HG02840 (cell line): Measurements from ENCODE around the gene OR10A6.

Experiments
- ATAC-seq: cut with Tn5 transposase; IDR thresholded peaks from one replicate; pipeline ENCODE4 v1.9.1; 2021; ENCODE audit warnings: mild to moderate bottlenecking, moderate library complexity, moderate number of reproducible peaks; ENCODE audit not compliant: unreplicated experiment, low FRiP score

The OR10A6 gene

DNA sequence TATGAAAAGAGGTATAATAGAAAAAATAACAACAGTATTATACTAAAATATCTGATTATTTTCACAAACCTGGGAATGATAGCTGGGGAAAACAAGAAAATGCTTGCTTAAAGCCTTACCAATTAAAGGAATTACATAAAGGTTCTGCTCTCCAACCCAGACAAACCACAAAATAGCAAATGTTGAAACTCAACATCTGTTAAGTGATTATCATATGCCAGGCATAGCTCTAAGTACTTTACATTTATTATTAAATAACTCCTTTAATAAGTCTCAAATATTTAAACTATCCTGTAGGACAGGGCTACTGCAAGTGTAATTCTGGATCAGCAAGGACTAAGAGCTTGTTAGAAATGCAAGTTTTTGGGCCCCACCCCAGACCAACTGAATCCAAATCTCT is 20.1 kb downstream of the OR10A6 start:
- no peak for ATAC-seq

DNA sequence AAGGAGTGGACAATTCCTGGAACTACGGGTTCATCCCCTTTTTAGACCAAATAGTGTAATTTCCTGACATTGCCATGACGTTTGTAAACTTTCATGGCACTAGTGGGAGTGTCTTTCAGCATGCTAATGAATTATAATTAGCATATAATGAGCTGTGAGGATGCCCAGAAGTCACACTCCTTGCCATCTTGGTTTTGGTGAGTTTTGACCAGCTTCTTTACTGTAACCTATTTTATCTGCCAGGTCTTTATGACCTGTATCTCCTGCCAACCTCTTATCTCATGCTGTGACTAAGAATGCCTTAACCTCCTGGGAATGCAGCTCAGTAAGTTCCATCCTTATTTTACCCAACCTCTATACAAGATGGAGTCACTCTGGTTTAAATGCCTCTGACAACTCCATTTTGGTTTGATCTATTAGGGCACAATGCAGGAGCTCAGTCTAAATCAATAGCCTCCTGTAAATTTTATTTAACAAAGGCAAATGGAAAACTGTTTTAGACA is 20.7 kb downstream of the OR10A6 start:
- ATAC-seq, result no peak

DNA sequence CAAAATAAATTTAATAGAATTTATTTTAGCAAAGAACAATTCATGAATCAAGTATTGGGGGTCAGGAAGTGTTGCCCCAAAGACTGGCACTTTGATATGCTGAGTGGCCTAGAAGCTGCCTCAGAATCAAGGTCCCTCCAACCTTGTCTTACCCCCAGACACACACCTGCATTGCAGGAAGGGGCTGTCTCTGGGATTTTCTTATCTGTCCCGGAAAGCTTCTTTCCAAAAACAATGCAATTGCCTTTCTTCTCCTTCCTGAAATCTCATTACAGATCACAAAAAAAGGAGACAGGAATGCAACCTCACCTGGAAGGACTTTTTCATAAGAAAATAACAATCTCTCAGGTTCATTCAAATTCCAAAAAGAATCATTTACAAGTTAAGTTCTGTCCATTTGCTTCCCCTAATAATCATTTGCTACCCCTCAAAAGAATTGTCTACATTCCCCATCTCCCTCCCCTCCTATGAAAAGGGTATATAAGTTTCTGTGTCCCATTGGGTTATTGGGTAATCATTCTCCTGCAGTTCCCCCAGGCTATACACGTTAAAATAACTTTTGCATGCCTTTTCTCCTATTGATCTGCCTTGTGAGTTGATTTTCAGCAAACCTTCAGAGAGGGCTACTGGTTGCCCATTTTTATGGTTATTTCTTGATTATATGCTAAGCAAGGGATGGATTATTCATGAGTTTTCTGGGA is 21.3 kb downstream of the OR10A6 start:
- no peak for ATAC-seq

DNA sequence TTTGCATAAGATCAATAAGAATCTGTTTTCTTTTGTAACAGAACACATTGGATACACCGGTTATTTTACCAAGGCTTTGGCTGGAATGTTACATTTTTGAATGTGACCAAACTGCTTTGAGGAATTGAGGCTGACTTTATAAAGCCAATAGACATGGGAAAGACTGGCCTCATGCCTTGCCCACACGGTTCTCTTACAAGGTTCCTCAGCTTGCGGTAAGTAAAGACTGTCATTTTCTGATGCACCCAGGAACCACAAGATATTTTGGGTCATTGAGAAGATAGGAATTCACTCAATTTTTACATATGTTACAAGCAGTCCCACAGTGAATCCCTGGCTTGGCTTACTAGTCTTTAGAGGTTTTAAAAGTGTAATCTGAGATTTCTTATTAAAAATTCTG is 23.9 kb downstream of the OR10A6 start:
- ATAC-seq, result no peak

DNA sequence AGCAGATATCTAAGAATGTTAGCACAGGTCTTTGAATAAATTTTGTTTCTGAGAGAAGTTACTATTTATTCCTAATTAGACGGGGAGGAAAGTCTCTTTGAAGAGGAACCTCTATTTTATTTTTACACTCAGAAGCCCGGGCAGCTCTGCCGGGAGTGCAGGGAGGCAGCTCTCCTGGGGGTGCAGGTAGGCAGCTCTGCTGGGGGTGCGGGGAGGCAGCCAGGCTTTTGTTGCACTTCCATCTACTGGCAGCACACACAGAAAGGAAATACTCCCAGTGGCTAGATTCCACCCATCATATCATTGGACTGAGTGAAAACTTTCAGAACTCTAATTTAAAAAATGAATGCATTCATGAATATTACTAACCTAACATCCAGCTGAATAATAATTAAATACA is 24.6 kb downstream of the OR10A6 start:
- ATAC-seq, result no peak

DNA sequence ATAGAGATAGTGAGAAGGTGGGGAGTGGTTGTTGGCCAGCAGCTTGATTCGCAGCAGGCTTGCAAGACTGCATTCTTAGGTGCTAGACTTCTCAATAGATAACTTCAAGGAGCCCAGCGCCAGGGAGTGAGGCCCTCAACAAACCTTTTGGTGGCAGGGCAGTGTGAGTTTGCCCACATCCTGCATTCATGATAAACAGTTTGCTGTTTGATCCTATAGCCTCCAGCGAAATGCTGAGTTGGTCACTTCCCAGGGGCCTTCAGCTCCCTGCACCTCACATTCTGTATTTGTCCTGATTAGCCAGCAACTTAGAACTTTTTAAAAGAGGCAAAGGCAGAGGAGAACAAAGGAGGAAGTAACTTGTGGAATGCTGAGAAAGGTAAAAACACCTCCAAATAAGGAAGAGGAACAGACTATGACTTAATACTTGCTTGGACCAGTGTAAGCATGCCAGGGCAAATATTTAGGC is 25.1 kb downstream of the OR10A6 start:
- no peak for ATAC-seq

DNA sequence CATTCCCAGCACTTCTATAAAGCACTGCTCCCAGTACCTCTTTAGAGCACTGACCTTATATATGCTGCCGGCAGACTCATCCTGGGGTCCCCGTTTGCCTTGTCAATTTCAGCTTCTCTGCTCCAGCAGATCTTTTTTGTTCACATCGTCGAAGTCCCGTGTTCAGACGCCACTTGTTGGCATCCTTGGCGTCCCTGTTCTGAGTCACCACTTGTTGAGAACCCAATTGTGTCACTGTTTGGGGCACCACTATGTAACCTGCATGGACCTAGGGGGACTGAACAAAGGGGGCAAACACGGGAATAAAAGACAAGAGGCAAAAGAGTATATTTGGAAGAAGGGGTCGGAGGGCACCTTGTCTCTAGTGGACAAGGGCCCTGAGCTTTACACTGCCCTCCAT is 25.5 kb downstream of the OR10A6 start:
- ATAC-seq, result no peak

DNA sequence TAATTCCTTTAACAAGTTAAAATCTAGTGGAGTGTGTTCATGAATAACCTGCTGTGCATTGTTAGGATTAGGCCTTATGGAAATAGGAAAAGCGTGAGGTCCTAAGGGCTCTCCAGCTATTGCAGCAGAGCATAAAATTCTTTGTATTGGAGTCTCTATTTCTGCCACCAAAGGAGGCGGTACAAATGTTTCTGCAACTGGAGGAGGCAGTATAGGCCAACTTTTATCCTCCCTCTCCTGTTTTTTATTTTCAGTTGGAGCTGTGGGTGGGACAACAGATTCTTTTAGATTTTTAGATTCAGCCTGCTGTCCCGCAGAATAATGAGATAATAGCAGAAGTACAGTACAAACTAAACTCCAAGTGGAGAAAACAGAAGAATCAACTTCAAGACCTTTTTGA is 26.2 kb downstream of the OR10A6 start:
- no peak for ATAC-seq

DNA sequence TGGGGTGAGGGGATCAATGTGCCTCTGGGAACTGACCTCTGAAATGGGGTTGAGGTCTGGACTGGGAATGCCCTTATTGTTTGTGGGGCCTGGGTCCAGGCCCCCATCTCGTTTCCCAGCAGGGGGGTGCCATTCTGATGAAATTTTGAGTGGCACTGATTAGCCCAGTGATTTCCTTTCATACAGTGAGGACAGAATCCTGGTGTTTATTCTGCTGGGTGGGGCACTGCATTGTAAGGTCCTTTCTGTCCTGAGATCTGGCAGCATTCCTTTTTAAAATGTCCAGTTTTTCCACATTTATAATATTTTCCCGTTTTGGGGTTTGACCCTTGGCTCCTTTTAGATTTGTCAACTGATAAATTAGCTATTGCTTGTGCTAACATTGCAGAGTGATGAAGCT is 27.1 kb downstream of the OR10A6 start:
- no peak for ATAC-seq

DNA sequence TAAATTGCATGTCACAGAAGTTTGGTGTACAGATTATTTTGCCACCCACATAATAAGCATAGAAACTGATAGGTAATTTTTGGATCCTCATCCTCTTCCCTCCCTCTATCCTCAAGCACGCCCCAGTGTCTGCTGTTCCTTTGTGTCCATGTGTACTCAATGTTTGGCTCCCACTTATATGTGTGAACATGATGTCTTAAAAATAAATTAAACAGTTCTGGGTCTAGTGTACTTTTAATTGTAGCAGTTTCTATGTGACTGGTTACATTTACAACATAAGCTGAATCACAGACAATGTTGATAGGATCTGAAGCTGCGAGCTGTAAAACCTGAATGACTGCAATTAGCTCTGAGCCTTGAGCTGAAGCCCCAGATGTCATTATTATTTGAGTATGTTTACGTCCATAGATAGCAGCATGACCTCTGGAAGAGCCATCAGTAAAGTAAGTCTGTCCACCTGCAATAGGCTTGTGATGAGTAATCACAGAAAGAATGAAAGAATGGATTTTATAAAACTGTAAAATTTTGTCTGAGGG is 29.7 kb downstream of the OR10A6 start:
- ATAC-seq, result no peak

DNA sequence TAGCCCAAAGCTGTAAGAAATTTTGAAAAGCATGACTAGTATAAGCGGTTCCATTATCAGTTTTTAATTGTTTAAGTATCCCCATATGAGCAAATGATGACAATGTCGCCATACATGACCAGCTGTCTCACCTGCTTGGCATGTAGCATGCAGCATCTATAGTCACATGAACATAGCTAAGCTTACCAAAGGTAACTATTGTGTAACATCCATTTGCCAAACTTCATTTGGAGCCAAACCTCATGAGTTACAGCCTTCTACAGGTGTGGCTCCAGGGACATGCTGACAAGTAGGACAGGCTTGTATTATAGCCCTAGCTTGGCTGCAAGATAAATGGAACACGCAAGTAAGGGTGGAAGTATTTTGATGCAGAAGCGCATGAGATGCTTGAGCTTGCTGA is 30.4 kb downstream of the OR10A6 start:
- no peak for ATAC-seq

DNA sequence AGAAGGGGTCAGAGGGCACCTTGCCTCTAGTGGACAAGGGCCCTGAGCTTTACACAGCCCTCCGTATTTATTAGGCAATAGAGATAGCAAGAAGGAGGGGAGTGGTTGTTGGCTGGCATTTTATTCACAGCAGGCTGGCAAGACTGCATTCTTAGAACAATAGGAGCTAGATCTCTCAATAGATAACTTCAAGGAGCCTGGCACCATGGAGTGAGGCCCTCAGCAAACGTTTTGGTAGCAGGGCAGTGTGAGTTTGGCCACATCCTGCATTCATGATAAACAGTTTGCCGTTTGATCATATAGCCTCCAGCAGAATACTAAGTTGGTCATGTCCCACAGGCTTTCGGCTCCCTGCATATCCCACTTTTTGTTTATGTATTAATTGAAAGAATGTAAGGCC is 31.6 kb downstream of the OR10A6 start:
- no peak for ATAC-seq

DNA sequence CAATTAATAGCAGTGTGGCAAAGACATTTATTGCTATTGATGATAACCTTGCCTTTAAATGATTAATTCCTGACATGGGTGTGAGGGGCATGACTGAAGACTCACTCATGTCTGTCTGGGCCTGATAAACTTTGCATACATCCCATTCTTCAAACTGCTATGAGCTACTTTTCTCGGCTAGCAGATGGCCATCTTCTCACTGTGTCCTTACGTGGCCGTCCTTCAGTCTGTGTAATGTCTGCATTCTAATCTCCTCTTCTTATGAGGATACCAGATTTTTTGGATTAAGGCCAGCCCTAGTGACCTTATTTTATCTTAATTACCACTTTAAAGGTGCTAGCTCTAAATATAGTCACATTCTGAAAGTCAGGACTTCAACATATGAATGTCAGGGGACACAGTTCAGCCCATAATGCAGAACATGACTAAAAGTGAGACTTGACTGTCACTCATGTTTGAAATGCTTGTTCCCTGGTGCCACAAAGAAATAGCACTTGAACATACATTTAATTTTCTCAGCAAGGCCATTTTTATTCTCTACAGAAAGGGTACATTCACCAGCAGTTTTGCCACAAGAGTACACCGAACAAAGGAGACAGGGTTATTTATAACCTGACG is 32.3 kb downstream of the OR10A6 start:
- ATAC-seq, result no peak

DNA sequence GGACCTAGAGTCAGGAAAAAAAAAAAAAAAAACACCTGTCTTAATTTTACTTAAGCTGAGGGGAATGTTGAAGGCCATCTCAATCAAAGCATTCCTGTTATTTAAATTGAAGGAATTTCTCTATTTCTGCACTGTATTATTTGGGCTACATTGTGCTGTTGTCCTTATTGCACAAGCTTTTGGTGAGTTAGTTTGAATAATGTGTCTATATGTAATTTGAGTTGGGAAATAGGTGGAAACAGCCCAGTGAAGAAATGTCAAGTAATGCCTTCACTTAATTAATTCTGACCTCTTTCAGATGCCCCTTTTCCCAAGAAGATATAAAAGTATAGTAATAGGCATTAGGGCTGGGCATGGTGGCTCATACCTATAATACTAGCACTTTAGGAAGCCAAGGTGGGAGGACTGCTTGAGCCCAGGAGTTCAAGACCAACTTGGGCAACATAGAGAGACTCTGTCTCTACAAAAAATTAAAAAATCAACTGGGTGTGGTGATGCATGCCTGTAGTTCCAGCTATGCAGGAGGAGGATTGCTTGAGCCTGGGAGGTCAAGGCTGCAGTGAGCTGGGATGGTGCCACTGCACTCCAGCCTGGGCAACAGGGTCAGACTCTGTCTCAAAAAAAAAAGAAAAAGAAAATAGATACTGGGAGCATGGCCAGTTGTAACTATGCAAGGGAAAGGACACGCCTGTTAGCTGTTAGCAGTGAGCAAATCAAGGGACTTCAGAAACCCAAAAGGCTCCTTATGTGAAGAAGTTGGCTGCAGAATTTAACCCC is 34.9 kb downstream of the OR10A6 start:
- no peak for ATAC-seq

DNA sequence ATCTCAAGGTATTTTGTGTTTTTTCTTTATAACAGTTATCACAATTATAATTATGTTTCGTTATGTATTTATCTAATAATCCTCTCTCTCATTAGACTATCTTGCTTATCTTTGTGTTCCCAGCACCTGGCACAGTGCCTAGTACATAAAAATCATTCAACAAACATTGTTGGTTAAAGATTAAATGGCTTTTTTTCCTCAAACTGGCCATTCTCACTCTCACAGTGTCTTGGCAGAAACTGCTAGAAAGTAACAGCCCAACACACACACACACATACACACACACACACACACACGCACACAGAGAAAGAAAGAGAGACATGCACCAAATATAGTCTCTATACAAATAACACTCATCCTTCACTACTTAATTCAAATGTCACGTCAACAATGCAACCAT is 36.8 kb downstream of the OR10A6 start:
- no peak for ATAC-seq

DNA sequence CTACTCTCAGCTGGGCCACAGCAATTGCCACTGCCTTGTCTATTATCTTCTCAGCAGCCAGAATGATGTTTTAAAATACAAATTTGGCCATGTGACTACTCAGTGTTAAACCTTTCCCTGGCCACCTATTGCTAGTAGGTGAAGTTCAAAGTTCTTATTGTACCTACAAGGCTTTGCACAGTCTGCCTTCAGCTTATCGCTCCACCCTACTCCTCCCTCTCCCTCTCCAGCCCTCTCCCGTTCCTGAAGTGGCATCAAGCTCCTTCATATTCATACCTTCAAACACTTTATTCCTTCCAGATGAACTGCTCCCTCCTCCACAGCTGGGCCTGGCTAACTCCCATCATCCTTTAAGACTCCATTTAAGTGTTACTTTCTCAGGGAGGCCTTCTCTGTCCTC is 37.3 kb downstream of the OR10A6 start:
- no peak for ATAC-seq

DNA sequence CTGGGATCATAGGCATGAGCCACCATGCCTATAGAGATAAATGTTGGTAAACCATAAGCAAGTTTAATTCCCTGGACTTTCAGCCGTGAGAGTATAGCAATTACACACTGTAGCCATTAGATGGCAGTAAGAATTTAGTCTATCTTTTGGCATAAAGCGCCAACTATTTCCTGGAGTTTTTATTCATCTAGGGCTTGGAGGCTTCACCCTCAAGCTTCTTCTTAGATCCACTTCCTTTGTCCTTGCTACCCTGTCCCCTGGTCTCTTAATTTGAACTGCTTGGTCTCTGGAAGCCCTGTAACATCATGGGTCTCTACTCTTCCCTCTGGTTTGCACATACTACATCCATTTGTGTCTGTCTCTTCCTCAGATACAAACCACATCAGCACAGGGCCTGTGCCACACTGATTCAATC is 38.2 kb downstream of the OR10A6 start:
- peak; percentile 50 for ATAC-seq

DNA sequence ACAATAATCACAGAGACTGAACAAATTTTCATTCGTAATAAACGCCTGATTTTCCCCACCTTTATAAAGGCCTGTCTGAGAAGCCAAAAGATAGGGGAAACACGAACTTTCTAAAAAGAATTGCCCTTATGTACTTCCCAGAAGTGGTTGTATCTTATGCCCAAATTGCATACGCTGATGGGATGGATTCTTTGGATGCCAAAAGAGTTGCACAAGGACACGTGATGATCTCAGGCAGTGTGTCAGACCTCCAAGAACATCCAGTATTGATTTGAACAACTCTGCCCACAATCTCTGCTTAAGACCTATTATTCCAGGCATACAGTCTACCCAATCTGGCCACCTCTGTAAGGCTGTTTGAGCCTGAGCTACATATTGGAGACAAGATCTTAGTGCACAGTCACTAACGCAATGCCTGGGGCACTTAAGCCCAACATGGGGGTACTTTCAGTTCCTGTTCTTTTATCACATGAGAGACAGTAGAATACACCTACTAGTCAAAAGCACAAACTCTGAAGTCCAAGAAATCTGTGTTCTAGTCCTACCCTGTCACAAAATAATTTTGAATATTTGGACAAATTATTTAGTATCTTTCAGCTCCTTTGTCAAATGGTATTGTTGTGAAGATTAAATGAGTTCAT is 38.9 kb downstream of the OR10A6 start:
- ATAC-seq, result peak; percentile 34

DNA sequence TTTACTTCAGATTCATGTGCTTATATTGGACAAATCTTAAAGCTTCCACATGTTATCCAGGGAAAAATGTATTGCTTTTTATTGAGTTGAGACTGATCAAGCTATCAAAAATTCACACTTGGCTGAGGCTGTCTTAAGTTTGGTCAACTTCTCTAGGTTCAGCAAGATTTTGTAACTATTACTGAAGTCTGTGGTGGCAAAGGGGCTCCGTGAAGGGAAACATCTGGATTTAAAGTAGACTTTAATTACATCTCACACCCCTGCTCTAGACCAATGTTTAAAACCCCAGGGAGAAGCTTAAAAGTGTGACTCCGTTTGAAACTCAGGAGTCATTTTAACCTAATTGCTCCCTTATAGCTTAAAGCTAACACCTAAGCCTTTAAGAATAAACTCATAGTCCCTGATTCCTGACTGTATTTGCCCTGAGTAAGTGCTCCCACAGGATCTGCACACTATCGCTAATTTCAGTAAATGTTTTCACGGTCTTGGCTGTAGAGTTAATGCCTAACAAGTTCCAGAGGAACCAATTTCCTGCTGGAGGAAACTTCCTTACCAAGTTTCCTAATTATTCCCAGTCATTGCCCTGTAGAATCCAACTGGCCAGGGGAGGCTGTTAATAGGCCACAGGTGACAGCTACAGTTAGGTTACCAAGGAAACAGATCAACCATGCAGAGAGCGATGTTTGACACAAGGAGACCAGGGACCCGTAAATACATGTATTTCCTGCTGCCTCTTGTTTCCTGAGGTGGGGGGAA is 40.5 kb downstream of the OR10A6 start:
- no peak for ATAC-seq

DNA sequence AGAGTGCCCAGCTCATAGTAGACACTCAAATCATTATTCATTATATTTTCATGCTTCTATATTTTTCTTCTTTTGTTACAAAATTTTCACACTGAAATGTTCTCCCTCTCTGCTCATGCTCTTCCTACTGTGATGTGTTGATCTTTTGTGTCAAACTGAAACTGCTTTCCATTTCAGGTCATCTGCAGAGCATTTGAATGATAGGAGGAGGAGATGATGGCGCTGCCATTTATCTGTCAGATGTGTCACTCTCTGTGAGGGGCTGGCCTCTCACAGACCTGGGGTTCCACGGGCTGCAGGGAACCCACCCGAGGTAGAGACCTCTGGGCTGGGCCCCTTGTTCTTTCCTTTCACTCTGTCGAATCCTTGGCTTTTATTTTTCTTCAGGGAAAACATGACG is 41.1 kb downstream of the OR10A6 start:
- no peak for ATAC-seq
